Fibroblast of gingiva (primary cell): Measurements from ENCODE around the gene MTO1.
"Not testable (repeated sequence)": the region's sequence is repeated elsewhere in the genome, so short reads cannot be mapped to it uniquely, and the experiment has no call there.

Experiments used
- DNase-seq: peaks from one replicate; pipeline ENCODE4 v3.0.0-alpha.2; 2011; ENCODE audit warnings: low read depth

Gene MTO1, protein sequence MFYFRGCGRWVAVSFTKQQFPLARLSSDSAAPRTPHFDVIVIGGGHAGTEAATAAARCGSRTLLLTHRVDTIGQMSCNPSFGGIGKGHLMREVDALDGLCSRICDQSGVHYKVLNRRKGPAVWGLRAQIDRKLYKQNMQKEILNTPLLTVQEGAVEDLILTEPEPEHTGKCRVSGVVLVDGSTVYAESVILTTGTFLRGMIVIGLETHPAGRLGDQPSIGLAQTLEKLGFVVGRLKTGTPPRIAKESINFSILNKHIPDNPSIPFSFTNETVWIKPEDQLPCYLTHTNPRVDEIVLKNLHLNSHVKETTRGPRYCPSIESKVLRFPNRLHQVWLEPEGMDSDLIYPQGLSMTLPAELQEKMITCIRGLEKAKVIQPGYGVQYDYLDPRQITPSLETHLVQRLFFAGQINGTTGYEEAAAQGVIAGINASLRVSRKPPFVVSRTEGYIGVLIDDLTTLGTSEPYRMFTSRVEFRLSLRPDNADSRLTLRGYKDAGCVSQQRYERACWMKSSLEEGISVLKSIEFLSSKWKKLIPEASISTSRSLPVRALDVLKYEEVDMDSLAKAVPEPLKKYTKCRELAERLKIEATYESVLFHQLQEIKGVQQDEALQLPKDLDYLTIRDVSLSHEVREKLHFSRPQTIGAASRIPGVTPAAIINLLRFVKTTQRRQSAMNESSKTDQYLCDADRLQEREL

DNA sequence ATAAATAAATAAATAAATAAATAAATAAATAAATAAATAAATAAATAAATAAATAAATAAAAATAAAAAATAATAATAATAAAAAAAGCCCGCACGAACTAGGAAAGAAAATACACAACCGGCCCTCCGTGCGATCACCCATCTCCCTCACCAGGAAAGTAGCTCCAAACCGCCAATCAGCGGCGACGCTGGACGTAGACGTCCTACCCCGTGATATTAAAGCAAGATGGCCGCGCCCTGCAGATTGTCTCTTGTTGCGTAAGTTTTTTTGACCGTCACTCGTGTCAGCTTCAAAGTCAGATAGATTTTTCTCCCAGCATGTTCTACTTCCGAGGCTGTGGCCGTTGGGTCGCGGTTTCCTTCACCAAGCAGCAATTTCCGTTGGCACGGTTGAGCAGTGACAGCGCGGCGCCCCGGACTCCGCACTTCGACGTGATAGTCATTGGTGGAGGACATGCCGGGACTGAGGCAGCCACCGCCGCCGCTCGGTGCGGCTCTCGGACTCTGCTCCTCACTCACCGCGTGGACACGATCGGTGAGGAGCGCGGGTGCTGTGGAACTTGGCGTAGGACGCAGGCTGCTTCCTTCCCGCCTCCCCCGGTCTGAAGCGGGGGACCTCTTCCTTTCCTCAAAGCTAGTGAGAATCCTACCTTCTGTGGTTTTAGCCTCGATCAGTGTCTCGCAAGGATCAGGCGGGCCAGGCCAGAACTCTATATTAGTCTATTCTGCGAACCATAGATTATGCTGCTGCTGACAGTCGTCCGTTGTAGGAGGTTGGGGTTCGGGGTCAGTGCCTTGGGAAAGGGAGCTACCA is at the start of gene MTO1:
TSS of gene MTO1 (plus strand) at position 201 of the 814 bp plus-strand sequence. CDS start at position 319, 118 bp downstream.
- peak; percentile 89 for DNase-seq

DNA sequence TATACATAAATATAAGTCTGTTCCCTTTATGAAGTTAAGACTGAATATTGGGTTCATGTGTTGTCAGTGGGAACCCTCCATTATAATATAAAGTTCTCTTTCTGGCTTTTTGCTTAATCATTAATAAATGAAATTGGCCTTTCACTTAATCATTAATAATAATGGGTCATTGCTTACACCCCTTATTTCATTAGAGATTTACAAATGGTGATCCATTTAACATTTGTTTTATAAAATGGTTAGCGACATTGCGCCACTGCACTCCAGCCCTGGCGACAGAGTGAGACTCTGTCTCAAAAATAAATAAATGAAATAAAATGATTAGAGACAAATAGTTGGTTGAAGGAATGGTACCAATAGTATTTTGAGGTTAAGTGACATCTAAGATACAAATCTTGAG is 48.4 kb upstream of the MTO1 start:
- no peak for DNase-seq

GRCh38 chr6:73418081-73418741 is 43.3 kb upstream of the MTO1 start:
- no peak for DNase-seq

GRCh38 chr6:73421534-73421933 is 40.0 kb upstream of the MTO1 start:
- DNase-seq, result no peak

- no peak for DNase-seq
Observed at GRCh38 chr6:73435236-73435635, 26.3 kb upstream of the MTO1 start.

GRCh38 chr6:73443555-73443954 is 18.0 kb upstream of the MTO1 start:
- no peak for DNase-seq

GRCh38 chr6:73451223-73452106 is 10.1 kb upstream of the MTO1 start:
- DNase-seq, result peak; percentile 41

DNA sequence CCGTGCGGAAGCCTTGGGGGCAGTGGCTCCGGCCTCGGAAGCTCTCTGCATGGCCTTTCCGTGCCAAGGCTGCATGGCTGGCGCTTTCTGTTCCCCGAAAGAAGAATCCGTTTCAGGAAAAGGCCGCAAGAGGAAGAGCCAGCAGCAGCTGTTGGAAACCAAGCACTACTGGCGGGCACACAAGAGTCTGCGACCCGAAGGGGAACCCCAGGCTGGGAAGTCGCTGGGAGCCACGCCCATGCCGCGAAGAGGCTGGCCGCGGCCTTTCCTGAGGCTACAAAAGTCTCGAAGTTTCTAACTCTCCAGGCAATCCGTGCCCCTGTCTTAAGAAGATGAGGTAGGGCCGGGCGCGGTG is 9.5 kb upstream of the MTO1 start, which contains the start of gene CGAS:
TSS of gene CGAS (minus strand) at position 191 of the 355 bp plus-strand sequence. CDS start at position 75, 116 bp downstream.
- DNase-seq, result peak; percentile 78

GRCh38 chr6:73455865-73456629 is 5.5 kb upstream of the MTO1 start:
- DNase-seq, result peak; percentile 9

DNA sequence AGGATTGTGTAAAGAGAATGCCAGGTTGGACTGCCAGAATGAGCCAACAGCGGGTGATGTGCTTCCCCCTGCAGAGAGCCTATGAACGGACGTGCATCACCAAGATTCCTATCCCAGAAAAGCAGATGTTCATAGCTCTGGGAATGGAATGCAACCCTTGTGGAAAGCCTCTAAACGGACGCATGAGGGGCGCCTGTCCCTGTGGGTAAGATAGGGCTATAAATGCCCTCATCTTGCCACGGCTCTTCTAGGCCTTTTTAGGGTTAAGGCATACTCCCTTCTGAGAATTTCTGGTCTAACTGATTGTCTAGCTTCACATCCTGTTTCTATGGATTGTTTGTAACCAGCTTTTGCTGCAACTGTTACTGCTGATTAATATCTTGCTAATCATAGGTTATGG is 2.1 kb upstream of the MTO1 start:
- DNase-seq, result not testable (repeated sequence)

GRCh38 chr6:73460056-73460455 is 1.5 kb upstream of the MTO1 start:
- no peak for DNase-seq

DNA sequence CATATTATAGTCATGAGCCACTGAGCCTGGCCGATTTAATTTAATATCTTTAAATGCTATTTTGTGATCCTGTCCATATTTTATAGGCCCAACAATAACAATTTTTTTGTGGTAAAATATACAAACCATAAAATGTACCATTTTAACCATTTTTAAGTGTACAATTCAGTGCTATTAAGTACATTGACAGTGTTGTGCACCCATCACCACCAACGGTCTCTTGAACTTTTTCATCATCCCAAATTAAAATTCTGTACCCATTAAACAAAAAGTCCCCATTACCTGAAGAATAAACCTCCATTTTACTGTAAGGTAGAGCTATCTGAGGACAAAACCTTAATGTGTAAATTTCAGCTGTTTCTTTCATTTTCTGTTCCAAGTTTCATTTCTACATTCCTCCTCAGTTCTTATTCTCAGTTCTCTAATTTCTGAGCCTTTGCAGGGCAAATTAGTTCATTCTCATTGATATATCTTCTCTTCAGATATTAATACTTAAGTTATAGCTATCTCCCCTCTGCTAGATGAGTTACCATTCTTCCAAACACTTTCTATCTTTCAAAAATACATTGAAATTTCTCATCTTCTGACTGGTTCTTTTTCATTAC is 10.3 kb downstream of the MTO1 start:
- no peak for DNase-seq

- no peak for DNase-seq
Observed at GRCh38 chr6:73476723-73477122, 15.2 kb downstream of the MTO1 start.

GRCh38 chr6:73477407-73477806 is 15.9 kb downstream of the MTO1 start:
- no peak for DNase-seq

DNA sequence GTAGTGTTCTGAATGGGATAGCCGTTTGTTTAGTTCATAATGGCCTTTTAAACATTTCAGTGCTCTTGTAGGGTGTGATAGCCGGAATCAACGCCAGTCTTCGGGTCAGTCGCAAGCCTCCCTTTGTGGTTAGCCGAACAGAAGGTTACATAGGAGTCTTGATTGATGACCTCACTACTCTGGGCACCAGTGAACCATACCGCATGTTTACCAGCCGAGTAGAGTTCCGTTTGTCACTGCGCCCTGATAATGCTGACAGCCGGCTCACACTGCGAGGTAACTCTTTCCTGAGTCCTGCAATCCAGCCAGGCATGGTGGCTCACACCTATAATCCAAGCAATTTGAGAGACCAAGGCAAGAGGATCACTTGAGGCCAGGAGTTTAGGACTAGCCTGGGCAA is 20.4 kb downstream of the MTO1 start:
- DNase-seq, result no peak

- DNase-seq, result no peak
Observed at GRCh38 chr6:73484438-73484837, 22.9 kb downstream of the MTO1 start.

- DNase-seq, result no peak
Observed at GRCh38 chr6:73487473-73487872, 25.9 kb downstream of the MTO1 start.

DNA sequence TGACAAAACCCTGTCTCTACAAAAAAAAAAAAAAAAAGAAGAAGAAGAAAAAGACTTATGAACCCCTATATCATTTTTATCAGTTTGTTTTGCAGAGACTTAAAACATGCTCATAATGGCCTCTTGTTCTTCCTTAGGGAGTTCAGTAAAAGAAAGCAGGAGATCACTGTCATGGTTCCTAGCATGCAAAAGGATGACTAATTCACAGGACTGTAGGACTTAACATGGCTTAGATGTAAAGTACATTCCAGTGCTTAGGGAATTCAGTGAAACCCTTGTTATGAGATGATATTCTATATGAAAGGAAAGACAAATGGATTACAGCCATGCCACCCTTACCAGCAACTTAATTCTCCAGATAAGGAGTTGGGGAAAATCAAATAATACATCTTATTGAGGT is 29.8 kb downstream of the MTO1 start:
- no peak for DNase-seq

GRCh38 chr6:73497915-73498314 is 36.4 kb downstream of the MTO1 start:
- DNase-seq, result no peak
